Measurements from ENCODE around the gene APMAP. TPM values are rescaled to one million over a fixed set of nuclear protein-coding genes. Genes with fewer than 3 reads are reported as not detected.
A peak's percentile ranks its signal among the peaks of the same experiment; 100 is the strongest.

Gene APMAP
- total RNA-seq, 2 experiments from 2014 or later = 9.5 to 11.3 TPM

GRCh38 chr20:24968278-24968800, 24.2 kb downstream of the APMAP start:
- TF ChIP-seq CTCF (IDR thresholded peaks at IDR 0.05) = no peak
- DNase-seq (peak in 2 of 14 experiments; percentile 11 to 17), ATAC-seq (ENCODE audit: poor library complexity) (no peak)
- Histone ChIP-seq H3K27me3 (ENCODE audit: control insufficient read depth in 1 of 2, insufficient read depth in 2 of 2, low read length in 2 of 2) (no peaks in the 10 kb centered on the region), H3K4me1 (ENCODE audit: insufficient read depth, low read length) (peaks cover 13% of the 10 kb centered on the region), H3K4me3 (ENCODE audit: low read length) (no peak overlapping the region), H3K9me3 (ENCODE audit: control insufficient read depth in 1 of 2, insufficient read depth in 1 of 2, low read length in 2 of 2) (no peaks in the 10 kb centered on the region), H3K36me3 (ENCODE audit: insufficient read depth, low read length) (peaks cover 90% of the 10 kb centered on the region), H3K27ac (ENCODE audit: low read depth in 1 of 2, low read length in 2 of 2) (no peak overlapping the region)
- Mint-ChIP-seq H3K27ac (no peak overlapping the region), H3K36me3 (ENCODE audit: low read depth) (peaks cover 95% of the 10 kb centered on the region), H3K4me3 (no peak overlapping the region), H3K9me3 (no peaks in the 10 kb centered on the region), H3K27me3 (no peaks in the 10 kb centered on the region), H3K4me1 (ENCODE audit: low read depth) (no peaks in the 10 kb centered on the region)
- intact Hi-C loops (cut with DNase I, micrococcal nuclease) = loop anchor here in 1 of 2 experiments (10.0 kb wide), 1 partner anchor 334 kb away; no protein-coding TSS in a partner anchor
- ChIA-PET CTCF (no interaction called here), POLR2A (no interaction called here)

- intact Hi-C loops (cut with DNase I, micrococcal nuclease) = loop anchor here in 1 of 2 experiments (10.0 kb wide), 1 partner anchor 332 kb away; no protein-coding TSS in a partner anchor
- DNase-seq (peak in 1 of 14 experiments; percentile 15), ATAC-seq (ENCODE audit: poor library complexity) (no peak)
- ChIA-PET CTCF (no interaction called here), POLR2A (no interaction called here)
- Histone ChIP-seq H3K27ac (ENCODE audit: low read depth in 1 of 2, low read length in 2 of 2) (no peak overlapping the region), H3K9me3 (ENCODE audit: control insufficient read depth in 1 of 2, insufficient read depth in 1 of 2, low read length in 2 of 2) (no peaks in the 10 kb centered on the region), H3K36me3 (ENCODE audit: insufficient read depth, low read length) (peaks cover 90% of the 10 kb centered on the region), H3K27me3 (ENCODE audit: control insufficient read depth in 1 of 2, insufficient read depth in 2 of 2, low read length in 2 of 2) (no peaks in the 10 kb centered on the region), H3K4me1 (ENCODE audit: insufficient read depth, low read length) (peaks cover 27% of the 10 kb centered on the region), H3K4me3 (ENCODE audit: low read length) (no peak overlapping the region)
- H3K36me3 Mint-ChIP-seq (ENCODE audit: low read depth) = peaks cover 97% of the 10 kb centered on the region
- H3K9me3 Mint-ChIP-seq = no peaks in the 10 kb centered on the region
- no peaks in the 10 kb centered on the region for H3K27me3 Mint-ChIP-seq
- no peak overlapping the region for H3K27ac Mint-ChIP-seq
- no peak overlapping the region for H3K4me3 Mint-ChIP-seq
- TF ChIP-seq CTCF (IDR thresholded peaks at IDR 0.05) = no peak
- no peaks in the 10 kb centered on the region for H3K4me1 Mint-ChIP-seq (ENCODE audit: low read depth)
Measured at GRCh38 chr20:24966317-24967012, 26.1 kb downstream of the APMAP start.

- no peak overlapping the region for H3K4me3 Mint-ChIP-seq
- H3K4me1 Mint-ChIP-seq (ENCODE audit: low read depth) = no peaks in the 10 kb centered on the region
- Histone ChIP-seq H3K4me3 (ENCODE audit: low read length) (no peak overlapping the region), H3K9me3 (ENCODE audit: control insufficient read depth in 1 of 2, insufficient read depth in 1 of 2, low read length in 2 of 2) (no peaks in the 10 kb centered on the region), H3K4me1 (ENCODE audit: insufficient read depth, low read length) (peaks cover 36% of the 10 kb centered on the region), H3K27me3 (ENCODE audit: control insufficient read depth in 1 of 2, insufficient read depth in 2 of 2, low read length in 2 of 2) (no peaks in the 10 kb centered on the region), H3K27ac (ENCODE audit: low read depth in 1 of 2, low read length in 2 of 2) (no peak overlapping the region), H3K36me3 (ENCODE audit: insufficient read depth, low read length) (peaks cover 91% of the 10 kb centered on the region)
- no peak for ATAC-seq (ENCODE audit: poor library complexity)
- no peaks in the 10 kb centered on the region for H3K27me3 Mint-ChIP-seq
- intact Hi-C loops (cut with DNase I, micrococcal nuclease) = loop anchor here in 1 of 2 experiments (10.0 kb wide), 1 partner anchor 330 kb away; no protein-coding TSS in a partner anchor
- no peaks in the 10 kb centered on the region for H3K9me3 Mint-ChIP-seq
- ChIA-PET CTCF (no interaction called here), POLR2A (no interaction called here)
- no peak for TF ChIP-seq CTCF (IDR thresholded peaks at IDR 0.05)
- peak in 2 of 14 experiments; percentile 6 to 28 for DNase-seq
- peaks cover 97% of the 10 kb centered on the region for H3K36me3 Mint-ChIP-seq (ENCODE audit: low read depth)
- H3K27ac Mint-ChIP-seq = no peak overlapping the region
Measured at GRCh38 chr20:24965065-24965919, 27.3 kb downstream of the APMAP start.
